Right cardiac atrium (tissue), 5 donors: ENCODE results near the gene ARSD. TPM values are rescaled to one million over a fixed set of nuclear protein-coding genes. Genes with fewer than 3 reads are reported as not detected.
"Not testable (repeated sequence)": the region's sequence is repeated elsewhere in the genome, so short reads cannot be mapped to it uniquely, and the experiment has no call there.

ENCODE experiments used
- ATAC-seq, 2 donors: fragments of 200-7000 bp; cut with Tn5 transposase; one replicate each; pipeline versions ENCODE4 v1.8.0 to v1.9.1; 2020; ENCODE audit warnings: moderate library complexity in 2 of 2, mild to moderate bottlenecking in 1 of 2
- DNase-seq, 3 donors: peaks; one replicate each; pipeline ENCODE4 v3.0.0-alpha.2; 2020
- H3K27ac ChIP-seq: one replicate; pipeline ENCODE4 v1.5.1; 2013; ENCODE audit warnings: mild to moderate bottlenecking, low read length, control low read depth, moderate library complexity
- H3K27me3 ChIP-seq: one replicate; pipeline ENCODE4 v1.6.1; 2013; ENCODE audit not compliant: control insufficient read depth, insufficient read depth
- H3K4me1 ChIP-seq: one replicate; pipeline ENCODE4 v1.6.1; 2013; ENCODE audit warnings: low read length; ENCODE audit not compliant: control insufficient read depth, insufficient read depth
- H3K4me3 ChIP-seq: one replicate; pipeline ENCODE4 v1.5.1; 2013; ENCODE audit warnings: low read length, control low read depth
- H3K9me3 ChIP-seq: one replicate; pipeline ENCODE4 v1.6.1; 2013; ENCODE audit warnings: low read length; ENCODE audit not compliant: control insufficient read depth
- WGBS: extraction: QIAGEN DNeasy Blood & Tissue Kit; methylation state at CpG from one replicate; pipeline ENCODE4 v1.1.7; 2013; 5-methylcytosine and 5-hydroxymethylcytosine counted together
- intact Hi-C, 4 donors: fragments of 100-400 bp; cut with DNase I; formaldehyde crosslinking; loops; one replicate each; pipeline versions ENCODE4 v1.11.0 to v1.14.0; 2022 to 2023
- long read RNA-seq, 4 donors: library from polyadenylated mRNA; unstranded; transcript quantifications; one replicate each; pipeline ENCODE4 v2.0.0, GENCODE V29; 2020 to 2021
- polyA plus RNA-seq: library from polyadenylated mRNA; stranded (reverse); fragments of 200-250 nt; gene quantifications from one replicate; pipeline ENCODE4 v1.2.3, GENCODE V29; 2013
- total RNA-seq, 4 donors: library from RNA; stranded (reverse); fragmentation: NEBNext Ultra II Directional; extraction: Animal tissue kit (Norgen Biotek cat#: 25700); gene quantifications; one replicate each; pipeline ENCODE4 v1.2.1, GENCODE V29; 2021
- donor health status: healthy with polysubstance abuse.
- donor health status: DM: no; HTN: yes; CAD: no.
- donor health status: DM: no; HTN: no; CAD: no.
- donor health status: DM: no; HTN: yes; CAD: no; lungs with severe emphysema.
- donor health status: DM: yes; HTN: yes; CAD: no.

The ARSD gene, protein sequence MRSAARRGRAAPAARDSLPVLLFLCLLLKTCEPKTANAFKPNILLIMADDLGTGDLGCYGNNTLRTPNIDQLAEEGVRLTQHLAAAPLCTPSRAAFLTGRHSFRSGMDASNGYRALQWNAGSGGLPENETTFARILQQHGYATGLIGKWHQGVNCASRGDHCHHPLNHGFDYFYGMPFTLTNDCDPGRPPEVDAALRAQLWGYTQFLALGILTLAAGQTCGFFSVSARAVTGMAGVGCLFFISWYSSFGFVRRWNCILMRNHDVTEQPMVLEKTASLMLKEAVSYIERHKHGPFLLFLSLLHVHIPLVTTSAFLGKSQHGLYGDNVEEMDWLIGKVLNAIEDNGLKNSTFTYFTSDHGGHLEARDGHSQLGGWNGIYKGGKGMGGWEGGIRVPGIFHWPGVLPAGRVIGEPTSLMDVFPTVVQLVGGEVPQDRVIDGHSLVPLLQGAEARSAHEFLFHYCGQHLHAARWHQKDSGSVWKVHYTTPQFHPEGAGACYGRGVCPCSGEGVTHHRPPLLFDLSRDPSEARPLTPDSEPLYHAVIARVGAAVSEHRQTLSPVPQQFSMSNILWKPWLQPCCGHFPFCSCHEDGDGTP
- 10 to 100 TPM in 1 of 4 donors, 1 to 10 TPM in 3; 6.6 to 12.6 (median 7.6) TPM for total RNA-seq
- polyA plus RNA-seq = 3.6 TPM
- long read RNA-seq, donor 1, full-length matches to known transcripts = 11 of 16 reads
- long read RNA-seq, donor 1, partial matches to known transcripts = 1 of 16 reads
- long read RNA-seq, donor 1, other reads (novel, unspliced or antisense) = 4 of 16 reads
- long read RNA-seq, donor 2, full-length matches to known transcripts = 4 of 4 reads
- long read RNA-seq, donor 2, partial matches to known transcripts = 0 of 4 reads
- long read RNA-seq, donor 2, other reads (novel, unspliced or antisense) = 0 of 4 reads
- long read RNA-seq, donor 3, full-length matches to known transcripts = 29 of 41 reads
- long read RNA-seq, donor 3, partial matches to known transcripts = 3 of 41 reads
- long read RNA-seq, donor 3, other reads (novel, unspliced or antisense) = 9 of 41 reads
- long read RNA-seq, donor 4, full-length matches to known transcripts = 5 of 10 reads
- long read RNA-seq, donor 4, partial matches to known transcripts = 0 of 10 reads
- long read RNA-seq, donor 4, other reads (novel, unspliced or antisense) = 5 of 10 reads

DNA sequence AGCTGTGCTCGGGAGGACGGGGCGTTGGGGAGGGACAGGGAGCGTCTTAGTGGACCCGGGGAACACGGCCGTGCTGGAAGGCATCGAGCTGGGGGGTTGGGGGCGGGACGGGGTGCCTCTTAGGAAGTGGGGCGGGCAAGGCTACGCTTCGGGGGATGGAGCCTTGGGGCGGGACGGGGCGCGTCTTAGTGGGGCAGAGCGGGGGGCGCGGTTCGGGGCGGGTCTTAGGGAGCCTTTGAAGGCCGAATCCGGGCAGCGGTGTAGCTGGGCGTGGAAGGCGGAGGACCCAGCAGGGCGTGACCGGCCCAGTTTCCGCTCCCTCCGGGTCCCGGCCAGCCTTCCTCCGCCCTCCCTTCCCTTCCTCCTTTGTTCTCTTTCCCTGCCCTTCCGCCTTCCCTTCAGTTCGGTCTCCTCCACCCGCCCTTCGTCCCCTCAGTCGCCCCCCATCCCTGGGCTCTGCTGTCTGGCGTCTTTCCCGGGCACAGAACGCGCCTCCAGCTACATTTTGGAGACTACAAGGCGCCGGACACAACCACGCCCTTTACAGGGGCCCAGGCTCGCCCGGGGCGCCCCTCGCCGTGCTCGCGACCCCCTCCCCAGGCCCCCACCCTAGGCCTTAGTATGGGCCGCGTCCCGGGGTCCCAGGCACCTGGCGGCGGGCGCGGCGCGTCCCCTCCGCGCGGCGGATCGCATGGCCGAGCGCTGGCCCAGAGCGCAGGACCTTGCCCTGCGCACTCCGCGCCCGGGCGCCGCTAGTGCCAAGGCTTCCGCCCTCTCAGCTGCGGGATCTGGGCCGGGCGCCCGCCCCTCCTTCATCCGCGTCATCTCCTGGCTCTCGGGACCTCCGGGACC lies at the start of gene ARSD:
TSS of gene ARSD (minus strand) at position 757 of the 852 bp plus-strand sequence. CDS start at position 693, 64 bp downstream.
- no peaks in the 10 kb centered on the region for H3K9me3 ChIP-seq
- DNase-seq (peak; percentile 96 to 97 (median 97)), ATAC-seq (peak; percentile 98)
- H3K27ac ChIP-seq = peak within 1 kb of the TSS; percentile 91
- intact Hi-C loops = no loop called here
- H3K27me3 ChIP-seq = no peaks in the 10 kb centered on the region
- H3K4me3 ChIP-seq = peak within 1 kb of the TSS; percentile 70
- WGBS = under 1% methylated on average over 82 of the region's 84 CpGs
- H3K4me1 ChIP-seq = no peaks in the 10 kb centered on the region

DNA sequence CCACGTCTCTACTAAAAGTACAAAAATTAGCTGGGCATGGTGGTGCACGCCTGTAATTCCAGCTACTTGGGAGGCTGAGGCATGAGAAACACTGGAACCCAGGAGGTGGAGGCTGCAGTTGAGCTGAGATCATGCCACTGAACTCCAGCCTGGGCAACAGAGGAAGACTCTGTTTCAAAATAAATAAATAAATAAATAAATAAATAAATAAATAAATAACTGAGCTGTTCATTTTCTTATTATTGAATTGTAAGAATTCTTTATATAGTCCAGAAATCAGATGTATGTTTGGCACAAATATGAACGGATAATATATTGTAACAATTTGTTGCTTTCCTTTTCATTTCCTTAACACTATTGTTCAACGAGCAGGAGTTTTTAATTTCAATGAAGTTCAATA lies 49.5 kb upstream of the ARSD start:
- intact Hi-C loops, DNase-seq, H3K27ac ChIP-seq, ATAC-seq, H3K9me3 ChIP-seq, H3K4me1 ChIP-seq, H3K4me3 ChIP-seq, H3K27me3 ChIP-seq: not testable (repeated sequence)
- 91% methylated on average over 4 of the region's 4 CpGs for WGBS

DNA sequence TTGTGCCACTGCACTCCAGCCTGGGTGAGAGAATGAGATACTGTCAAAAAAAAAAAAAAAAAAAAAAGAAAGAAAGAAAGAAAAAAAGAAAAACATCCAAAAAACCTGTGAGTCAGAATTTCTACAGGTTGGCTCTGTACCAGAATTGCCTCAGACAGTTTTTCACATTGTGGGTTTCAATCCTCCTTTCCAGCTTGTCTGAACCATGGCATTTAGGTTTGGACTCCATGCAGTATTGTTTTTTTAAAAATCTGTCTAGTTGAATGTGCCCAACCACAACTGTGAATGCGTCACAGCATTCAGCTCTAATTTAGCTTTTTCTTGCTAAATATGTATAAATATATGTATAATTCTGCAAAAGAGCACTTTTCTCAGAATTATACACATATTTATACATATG lies 45.8 kb upstream of the ARSD start:
- no peaks in the 10 kb centered on the region for H3K27me3 ChIP-seq
- DNase-seq = no peak
- H3K4me3 ChIP-seq = no peak overlapping the region
- no peaks in the 10 kb centered on the region for H3K9me3 ChIP-seq
- H3K4me1 ChIP-seq = no peaks in the 10 kb centered on the region
- no peak for ATAC-seq
- intact Hi-C loops = no loop called here
- 89% methylated on average over 1 of the region's 1 CpG for WGBS
- no peak overlapping the region for H3K27ac ChIP-seq

DNA sequence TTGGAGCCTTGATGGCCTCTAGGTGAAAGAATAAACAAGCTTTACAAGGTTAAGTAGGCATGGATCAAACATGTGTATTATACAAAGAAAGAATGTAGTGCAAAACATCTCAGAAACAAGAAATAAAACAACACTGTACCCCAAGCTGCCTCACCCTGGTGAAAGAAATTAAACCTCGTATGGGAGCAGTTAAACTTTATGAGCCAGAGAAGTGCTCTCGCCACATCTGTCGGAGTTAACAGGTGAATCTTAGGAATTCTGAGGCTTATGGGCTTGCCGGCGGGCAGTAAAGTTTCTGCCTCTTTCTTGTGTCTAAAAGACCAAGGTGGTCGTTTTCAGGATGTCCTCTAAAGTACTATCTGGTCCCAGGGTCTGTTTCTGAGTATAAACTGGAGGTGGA lies 43.3 kb upstream of the ARSD start:
- no peak overlapping the region for H3K4me3 ChIP-seq
- H3K9me3 ChIP-seq = no peaks in the 10 kb centered on the region
- intact Hi-C loops = no loop called here
- DNase-seq (no peak), ATAC-seq (no peak)
- WGBS = 86% methylated on average over 6 of the region's 6 CpGs
- H3K27me3 ChIP-seq = no peaks in the 10 kb centered on the region
- H3K4me1 ChIP-seq = no peaks in the 10 kb centered on the region
- H3K27ac ChIP-seq = no peak overlapping the region

DNA sequence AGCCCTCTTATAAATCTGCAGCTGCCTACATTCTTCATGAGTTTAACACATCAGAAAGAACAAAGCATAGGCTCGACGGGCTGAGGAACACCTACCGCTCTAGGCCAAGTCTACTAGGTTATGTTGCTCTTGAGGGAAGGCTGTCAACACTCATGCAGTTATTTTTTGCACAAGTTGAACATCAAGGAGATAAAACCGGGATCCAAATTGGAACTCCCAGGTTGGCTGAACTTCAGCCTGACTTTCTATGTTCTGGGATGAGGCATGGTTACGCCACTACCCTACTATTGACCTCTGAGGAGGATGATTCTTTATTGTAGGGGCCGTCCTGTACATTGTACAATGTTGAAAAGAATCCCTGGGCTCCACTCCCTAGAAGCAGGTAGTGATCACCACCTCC lies 39.9 kb upstream of the ARSD start:
- H3K27ac ChIP-seq = no peak overlapping the region
- no peaks in the 10 kb centered on the region for H3K4me1 ChIP-seq
- no peaks in the 10 kb centered on the region for H3K27me3 ChIP-seq
- intact Hi-C loops = no loop called here
- H3K9me3 ChIP-seq = no peaks in the 10 kb centered on the region
- ATAC-seq (no peak), DNase-seq (no peak)
- no peak overlapping the region for H3K4me3 ChIP-seq
- WGBS = 57% methylated on average over 6 of the region's 6 CpGs

DNA sequence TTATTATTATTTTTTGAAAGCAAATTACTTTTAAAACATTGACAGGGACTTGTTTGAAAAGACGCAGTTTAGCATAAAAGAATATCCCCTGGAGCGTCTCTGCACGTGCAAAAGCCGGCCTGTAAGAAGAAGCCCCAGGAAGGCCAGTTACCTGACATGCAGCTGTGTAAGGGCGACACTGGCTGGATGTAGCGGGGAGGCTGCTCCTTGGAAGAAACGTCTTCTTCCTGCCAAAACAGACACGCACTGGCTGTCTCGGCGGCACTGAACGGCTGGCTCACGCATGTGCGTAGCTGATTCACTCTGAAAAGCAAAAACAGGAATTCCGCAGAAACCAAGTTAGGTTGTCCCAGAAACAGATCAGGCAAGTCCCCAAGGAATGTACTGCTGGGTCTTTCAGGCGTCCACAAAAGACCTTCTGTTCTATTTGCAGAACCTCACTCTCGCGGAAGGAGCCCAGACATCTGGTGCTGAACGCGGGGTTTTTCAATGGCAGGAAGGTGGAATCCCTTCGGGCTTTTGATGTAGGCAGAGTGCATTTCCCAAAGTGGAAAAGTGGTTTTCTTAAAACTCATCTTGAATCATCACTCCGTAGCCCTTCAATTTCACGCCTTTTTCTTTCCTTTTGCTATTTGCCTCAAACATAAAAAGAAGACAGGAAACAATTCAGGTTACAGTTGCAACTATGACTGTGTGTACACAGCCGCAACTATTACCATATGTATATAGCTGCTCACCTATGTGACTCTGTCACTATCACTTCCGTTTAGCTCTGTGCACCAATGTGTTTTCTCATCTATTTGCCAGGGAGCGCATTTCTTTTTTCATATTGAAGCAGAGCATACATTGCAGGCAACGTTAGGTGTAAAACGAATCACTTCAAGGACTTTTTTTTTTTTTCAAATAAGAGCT lies 39.1 kb upstream of the ARSD start:
- no peaks in the 10 kb centered on the region for H3K27me3 ChIP-seq
- peak in 1 of 2 donors; percentile 56 for ATAC-seq
- peak; percentile 21 to 56 (median 37) for DNase-seq
- H3K9me3 ChIP-seq = no peaks in the 10 kb centered on the region
- no peak overlapping the region for H3K4me3 ChIP-seq
- no peak overlapping the region for H3K27ac ChIP-seq
- WGBS = 49% methylated on average over 27 of the region's 27 CpGs
- H3K4me1 ChIP-seq = no peaks in the 10 kb centered on the region
- intact Hi-C loops = no loop called here

DNA sequence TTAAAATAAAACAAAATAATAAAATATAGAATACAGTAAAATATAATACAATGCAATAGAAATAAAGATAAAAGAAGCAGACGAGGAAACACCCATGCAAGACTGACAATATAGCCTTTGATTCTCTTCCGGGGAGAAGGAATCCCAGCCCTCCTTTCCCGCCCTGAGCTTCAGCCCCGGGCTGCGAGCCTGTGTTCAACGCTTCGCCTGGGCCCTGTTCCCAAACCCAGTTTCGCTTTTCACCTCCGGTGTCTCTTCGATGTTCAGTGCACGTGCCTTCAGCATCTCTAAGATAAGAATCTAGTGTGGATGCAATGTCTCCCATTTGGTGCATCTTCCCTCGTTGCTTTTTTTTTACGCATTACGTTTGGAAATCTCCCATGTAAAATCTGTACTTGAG lies 38.4 kb upstream of the ARSD start:
- intact Hi-C loops = no loop called here
- Histone ChIP-seq H3K27ac (no peak overlapping the region), H3K27me3 (no peaks in the 10 kb centered on the region), H3K4me3 (no peak overlapping the region), H3K4me1 (no peaks in the 10 kb centered on the region), H3K9me3 (no peaks in the 10 kb centered on the region)
- no peak for ATAC-seq
- DNase-seq = no peak
- 61% methylated on average over 14 of the region's 14 CpGs for WGBS

DNA sequence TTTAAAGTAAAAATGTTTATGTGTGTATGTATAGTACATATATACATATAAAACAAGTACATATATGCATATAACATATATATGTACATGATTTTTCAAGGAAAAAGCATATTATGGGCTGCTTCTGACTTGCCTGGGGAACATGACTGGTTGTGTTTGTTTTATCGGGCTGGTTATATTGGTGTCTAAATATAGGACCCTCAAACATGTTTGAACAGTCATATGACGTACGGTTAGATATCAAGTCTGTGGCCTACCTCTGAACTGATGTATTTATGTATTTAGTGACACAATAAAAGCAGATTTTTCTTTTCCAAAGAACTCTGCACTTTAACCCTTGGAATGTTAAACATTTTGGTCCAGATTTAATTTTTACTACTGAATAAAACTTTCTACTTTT lies 37.9 kb upstream of the ARSD start:
- H3K27me3 ChIP-seq = no peaks in the 10 kb centered on the region
- intact Hi-C loops = no loop called here
- no peak for DNase-seq
- no peak for ATAC-seq
- whole genome bisulfite sequencing = 47% methylated on average over 3 of the region's 3 CpGs
- no peak overlapping the region for H3K4me3 ChIP-seq
- no peaks in the 10 kb centered on the region for H3K9me3 ChIP-seq
- H3K4me1 ChIP-seq = no peaks in the 10 kb centered on the region
- H3K27ac ChIP-seq = no peak overlapping the region

DNA sequence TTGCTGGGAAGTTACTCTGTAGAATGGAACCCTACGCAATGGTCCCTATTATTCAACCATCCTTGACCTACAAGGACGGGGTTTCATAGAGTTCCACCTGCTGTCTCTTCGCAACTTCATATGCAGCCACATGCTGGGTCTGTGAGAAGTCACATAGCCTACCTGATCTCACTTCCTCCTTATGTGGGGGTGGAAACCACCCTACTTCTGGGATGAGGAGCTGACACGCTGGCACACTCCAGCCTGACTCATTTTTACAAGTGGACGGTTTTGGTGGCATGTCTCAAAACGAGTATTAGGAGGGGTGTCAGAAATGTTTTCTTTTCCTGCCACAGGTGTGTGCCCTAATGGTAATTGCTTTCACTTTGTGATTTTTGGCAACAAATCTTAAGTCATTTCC lies 36.8 kb upstream of the ARSD start:
- Histone ChIP-seq H3K4me1 (no peaks in the 10 kb centered on the region), H3K4me3 (no peak overlapping the region), H3K27ac (no peak overlapping the region), H3K9me3 (no peaks in the 10 kb centered on the region), H3K27me3 (no peaks in the 10 kb centered on the region)
- ATAC-seq = no peak
- DNase-seq = no peak
- intact Hi-C loops = no loop called here
- WGBS = 89% methylated on average over 6 of the region's 6 CpGs
